IPS-18a (cell line): Measurements from ENCODE around the gene VSIG10.

Source experiments
- H3K27ac ChIP-seq: one replicate; pipeline ENCODE4 v1.5.1; 2013; ENCODE audit warnings: low read length
- H3K27me3 ChIP-seq: one replicate; pipeline ENCODE4 v1.6.1; 2013; ENCODE audit warnings: mild to moderate bottlenecking, low read length; ENCODE audit not compliant: control insufficient read depth, insufficient read depth
- H3K36me3 ChIP-seq: one replicate; pipeline ENCODE4 v1.6.1; 2013; ENCODE audit warnings: low read depth, low read length; ENCODE audit not compliant: control insufficient read depth
- H3K4me1 ChIP-seq: one replicate; pipeline ENCODE4 v1.6.1; 2013; ENCODE audit warnings: low read depth, low read length; ENCODE audit not compliant: control insufficient read depth
- H3K4me3 ChIP-seq: one replicate; pipeline ENCODE4 v1.5.1; 2013; ENCODE audit warnings: low read length
- H3K9ac ChIP-seq: one replicate; pipeline ENCODE4 v1.6.1; 2013; ENCODE audit warnings: mild to moderate bottlenecking, low read length, moderate library complexity
- H3K9me3 ChIP-seq: one replicate; pipeline ENCODE4 v1.6.1; 2013; ENCODE audit warnings: low read depth, low read length; ENCODE audit not compliant: control insufficient read depth

Gene VSIG10

DNA sequence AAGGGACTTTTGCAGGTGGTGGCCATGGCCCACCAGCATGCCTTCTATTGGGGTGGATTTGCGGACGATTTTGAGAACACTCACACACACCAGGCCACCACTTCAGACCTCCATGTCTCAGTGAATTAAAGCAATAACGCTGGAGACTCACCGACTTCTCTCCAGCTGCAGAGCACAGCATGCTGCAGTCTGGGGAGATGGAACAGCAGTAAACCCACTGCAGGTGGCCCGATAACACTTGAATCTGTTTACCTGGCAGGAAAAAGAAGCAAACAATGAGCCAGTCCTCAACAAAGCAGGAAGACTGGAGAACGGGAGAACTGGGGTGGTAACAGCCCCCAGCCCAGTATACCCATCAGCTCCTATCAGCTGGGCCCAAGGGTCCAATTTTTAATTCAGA lies 65.7 kb downstream of the VSIG10 start:
- no peaks in the 10 kb centered on the region for H3K9me3 ChIP-seq
- H3K4me3 ChIP-seq = no peak overlapping the region
- H3K27me3 ChIP-seq = no peaks in the 10 kb centered on the region
- no peak overlapping the region for H3K27ac ChIP-seq
- peaks cover 76% of the 10 kb centered on the region for H3K36me3 ChIP-seq
- no peak overlapping the region for H3K9ac ChIP-seq
- no peaks in the 10 kb centered on the region for H3K4me1 ChIP-seq

DNA sequence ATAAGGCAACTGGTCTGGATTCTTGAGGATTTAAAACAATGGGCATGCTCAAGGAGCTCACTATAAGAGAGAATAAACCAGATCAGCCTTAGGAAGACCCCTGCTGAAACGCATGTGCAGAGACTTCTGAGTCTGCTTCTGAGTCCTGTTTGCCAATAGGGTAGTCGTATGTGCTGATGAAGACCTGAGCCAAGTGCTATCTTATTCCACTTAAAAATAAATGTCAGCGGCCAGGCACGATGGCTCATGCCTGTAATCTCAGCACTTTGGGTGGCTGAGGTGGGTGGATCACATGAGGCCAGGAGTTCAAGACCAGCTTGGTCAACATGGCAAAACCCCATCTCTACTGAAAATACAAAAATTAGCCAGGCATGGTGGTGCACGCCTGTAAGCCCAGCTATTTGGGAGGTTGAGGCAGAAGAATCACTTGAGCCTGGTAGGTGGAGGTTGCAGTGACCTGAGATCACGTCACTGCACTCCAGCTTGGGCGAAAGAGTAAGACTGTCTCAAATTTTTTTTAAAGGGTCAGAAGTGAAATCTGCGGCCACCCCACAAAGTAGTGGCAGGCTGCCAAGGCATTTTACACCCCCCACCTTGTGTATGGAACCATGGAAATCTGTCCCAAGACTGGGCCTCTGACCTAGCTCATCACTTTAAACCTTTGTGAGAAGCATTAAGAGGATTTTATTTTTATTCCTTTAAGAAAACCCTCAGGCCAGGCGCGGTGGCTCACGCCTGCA lies 67.0 kb downstream of the VSIG10 start:
- no peak overlapping the region for H3K27ac ChIP-seq
- H3K36me3 ChIP-seq = peaks cover 73% of the 10 kb centered on the region

GRCh38 chr12:118035190-118036041 lies 68.4 kb downstream of the VSIG10 start:
- Histone ChIP-seq H3K27me3 (no peaks in the 10 kb centered on the region), H3K27ac (no peak overlapping the region), H3K36me3 (peaks cover 79% of the 10 kb centered on the region), H3K4me1 (no peaks in the 10 kb centered on the region), H3K9me3 (no peaks in the 10 kb centered on the region), H3K9ac (no peak overlapping the region), H3K4me3 (no peak overlapping the region)

More for the DNA sequence above, 67.0 kb downstream of the VSIG10 start:
- Histone ChIP-seq H3K9ac (no peak overlapping the region), H3K4me3 (no peak overlapping the region), H3K27me3 (no peaks in the 10 kb centered on the region), H3K4me1 (no peaks in the 10 kb centered on the region), H3K9me3 (no peaks in the 10 kb centered on the region)

- Histone ChIP-seq H3K4me3 (no peak overlapping the region), H3K4me1 (no peaks in the 10 kb centered on the region), H3K27me3 (no peaks in the 10 kb centered on the region), H3K9ac (no peak overlapping the region), H3K9me3 (no peaks in the 10 kb centered on the region), H3K36me3 (peaks cover 79% of the 10 kb centered on the region), H3K27ac (no peak overlapping the region)
These were observed 69.2 kb downstream of the VSIG10 start for GRCh38 chr12:118034429-118035189.

DNA sequence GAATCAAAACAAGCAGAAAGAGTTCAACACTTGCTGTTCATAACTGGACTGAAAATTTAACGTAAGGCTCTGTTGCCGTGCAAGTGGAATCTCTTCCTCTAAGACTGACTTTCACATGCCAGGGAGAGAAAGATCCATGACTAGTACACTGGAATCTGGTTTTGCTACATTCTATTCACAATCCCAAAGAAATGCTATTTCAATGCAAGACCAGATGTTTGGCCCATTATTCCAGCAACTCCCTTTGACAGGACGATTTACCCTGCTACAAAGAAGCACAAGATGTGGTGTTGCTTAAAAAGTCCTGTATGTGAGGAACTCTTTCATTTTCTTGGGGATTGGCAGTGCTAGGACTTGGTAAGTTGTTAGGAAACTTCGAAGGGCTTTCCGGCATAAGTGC lies 69.9 kb downstream of the VSIG10 start:
- no peak overlapping the region for H3K9ac ChIP-seq
- peaks cover 81% of the 10 kb centered on the region for H3K36me3 ChIP-seq
- no peaks in the 10 kb centered on the region for H3K4me1 ChIP-seq
- H3K9me3 ChIP-seq = no peaks in the 10 kb centered on the region
- no peak overlapping the region for H3K4me3 ChIP-seq
- no peaks in the 10 kb centered on the region for H3K27me3 ChIP-seq
- no peak overlapping the region for H3K27ac ChIP-seq

- Histone ChIP-seq H3K4me3 (no peak overlapping the region), H3K9ac (no peak overlapping the region), H3K27ac (no peak overlapping the region), H3K36me3 (peaks cover 84% of the 10 kb centered on the region), H3K9me3 (no peaks in the 10 kb centered on the region), H3K27me3 (no peaks in the 10 kb centered on the region), H3K4me1 (no peaks in the 10 kb centered on the region)
These were observed 70.5 kb downstream of the VSIG10 start for GRCh38 chr12:118033323-118033722.

- peaks cover 87% of the 10 kb centered on the region for H3K36me3 ChIP-seq
- no peaks in the 10 kb centered on the region for H3K27me3 ChIP-seq
- H3K4me3 ChIP-seq = no peak overlapping the region
- no peak overlapping the region for H3K27ac ChIP-seq
- H3K4me1 ChIP-seq = no peaks in the 10 kb centered on the region
- no peak overlapping the region for H3K9ac ChIP-seq
- H3K9me3 ChIP-seq = no peaks in the 10 kb centered on the region
These were observed 71.6 kb downstream of the VSIG10 start for GRCh38 chr12:118032188-118032587.

- no peaks in the 10 kb centered on the region for H3K4me1 ChIP-seq
- H3K36me3 ChIP-seq = peaks cover 86% of the 10 kb centered on the region
- no peak overlapping the region for H3K27ac ChIP-seq
These were observed 74.6 kb downstream of the VSIG10 start for GRCh38 chr12:118029166-118029565.

GRCh38 chr12:118025168-118025567 lies 78.6 kb downstream of the VSIG10 start:
- Histone ChIP-seq H3K9ac (no peak overlapping the region), H3K27me3 (no peaks in the 10 kb centered on the region), H3K36me3 (peaks cover 87% of the 10 kb centered on the region), H3K9me3 (no peaks in the 10 kb centered on the region), H3K4me3 (no peak overlapping the region), H3K4me1 (no peaks in the 10 kb centered on the region), H3K27ac (no peak overlapping the region)

More at GRCh38 chr12:118029166-118029565, 74.6 kb downstream of the VSIG10 start:
- Histone ChIP-seq H3K9ac (no peak overlapping the region), H3K27me3 (no peaks in the 10 kb centered on the region), H3K4me3 (no peak overlapping the region), H3K9me3 (no peaks in the 10 kb centered on the region)

DNA sequence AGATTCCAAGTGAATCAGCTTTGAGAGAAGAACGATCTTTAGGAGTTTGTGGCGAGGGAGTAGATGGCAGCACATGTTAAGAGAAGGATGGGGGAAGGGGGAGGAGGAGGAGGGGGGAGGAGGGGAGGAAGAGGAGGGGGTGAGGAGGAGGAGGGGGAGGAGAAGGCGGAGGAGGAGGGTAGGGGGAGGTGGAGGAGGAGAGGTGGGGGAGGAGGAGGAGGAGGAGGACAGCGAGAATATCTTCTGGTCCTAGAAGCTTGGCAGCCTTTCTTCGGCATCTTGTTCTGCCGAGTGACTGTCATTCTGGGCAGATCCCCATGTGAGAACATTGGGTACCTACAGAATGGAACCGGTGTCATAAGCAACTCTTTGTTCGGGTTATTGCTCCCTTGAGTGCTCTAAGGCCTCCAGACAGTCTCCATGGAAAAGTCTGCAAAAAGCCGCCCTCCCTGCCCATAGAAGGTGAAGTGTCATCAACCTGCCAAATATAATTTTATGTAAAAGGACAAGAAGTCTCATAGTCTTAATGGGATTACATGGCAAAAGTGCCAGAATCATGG lies 80.4 kb downstream of the VSIG10 start:
- no peaks in the 10 kb centered on the region for H3K27me3 ChIP-seq
- H3K4me3 ChIP-seq = no peak overlapping the region
- no peaks in the 10 kb centered on the region for H3K9me3 ChIP-seq
- peaks cover 86% of the 10 kb centered on the region for H3K36me3 ChIP-seq
- no peak overlapping the region for H3K27ac ChIP-seq
- no peak overlapping the region for H3K9ac ChIP-seq
- H3K4me1 ChIP-seq = no peaks in the 10 kb centered on the region

GRCh38 chr12:118022728-118023109 lies 81.1 kb downstream of the VSIG10 start:
- Histone ChIP-seq H3K27me3 (no peaks in the 10 kb centered on the region), H3K4me1 (no peaks in the 10 kb centered on the region), H3K27ac (no peak overlapping the region), H3K36me3 (peaks cover 79% of the 10 kb centered on the region), H3K4me3 (no peak overlapping the region), H3K9me3 (no peaks in the 10 kb centered on the region), H3K9ac (no peak overlapping the region)
